Measurements from ENCODE around the gene ALG12.

Gene ALG12

DNA sequence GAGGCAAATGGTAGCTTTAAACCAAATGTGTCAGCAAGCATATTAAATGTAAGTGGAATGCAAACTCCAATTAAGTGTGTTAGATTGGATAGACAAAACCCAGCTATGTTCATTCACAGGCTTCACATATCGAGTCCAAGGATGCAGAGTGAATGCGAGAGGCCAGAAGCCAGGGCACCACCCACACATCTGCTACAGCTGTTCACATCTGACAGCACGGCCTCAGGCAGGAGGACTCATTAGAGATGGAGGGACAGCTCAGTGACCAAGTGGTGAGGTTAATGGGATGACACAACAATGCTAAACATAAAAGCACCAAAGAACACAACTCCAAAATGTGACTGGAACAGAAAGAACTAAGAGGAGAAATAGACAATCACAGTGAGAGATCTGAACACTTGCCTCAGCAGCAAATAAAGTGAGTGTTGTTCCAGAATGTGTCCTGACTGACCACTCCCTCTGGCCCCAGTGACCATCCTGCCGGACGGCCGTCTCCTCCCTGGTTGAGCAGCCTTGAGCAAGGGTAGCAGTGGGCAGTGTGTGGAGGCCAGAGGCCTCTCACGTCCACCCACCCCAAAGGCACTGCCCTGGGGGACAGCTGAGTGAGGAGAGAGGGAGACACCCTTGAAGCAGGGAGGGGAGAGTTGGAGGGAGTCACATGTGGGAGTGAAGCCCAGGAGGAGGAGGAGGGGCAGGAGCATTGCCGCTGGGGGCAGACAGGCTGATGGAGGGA, 23.8 kb downstream of the ALG12 start:
- TF ChIP-seq, protein P1, sequence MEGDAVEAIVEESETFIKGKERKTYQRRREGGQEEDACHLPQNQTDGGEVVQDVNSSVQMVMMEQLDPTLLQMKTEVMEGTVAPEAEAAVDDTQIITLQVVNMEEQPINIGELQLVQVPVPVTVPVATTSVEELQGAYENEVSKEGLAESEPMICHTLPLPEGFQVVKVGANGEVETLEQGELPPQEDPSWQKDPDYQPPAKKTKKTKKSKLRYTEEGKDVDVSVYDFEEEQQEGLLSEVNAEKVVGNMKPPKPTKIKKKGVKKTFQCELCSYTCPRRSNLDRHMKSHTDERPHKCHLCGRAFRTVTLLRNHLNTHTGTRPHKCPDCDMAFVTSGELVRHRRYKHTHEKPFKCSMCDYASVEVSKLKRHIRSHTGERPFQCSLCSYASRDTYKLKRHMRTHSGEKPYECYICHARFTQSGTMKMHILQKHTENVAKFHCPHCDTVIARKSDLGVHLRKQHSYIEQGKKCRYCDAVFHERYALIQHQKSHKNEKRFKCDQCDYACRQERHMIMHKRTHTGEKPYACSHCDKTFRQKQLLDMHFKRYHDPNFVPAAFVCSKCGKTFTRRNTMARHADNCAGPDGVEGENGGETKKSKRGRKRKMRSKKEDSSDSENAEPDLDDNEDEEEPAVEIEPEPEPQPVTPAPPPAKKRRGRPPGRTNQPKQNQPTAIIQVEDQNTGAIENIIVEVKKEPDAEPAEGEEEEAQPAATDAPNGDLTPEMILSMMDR (IDR thresholded peaks at IDR 0.05; ENCODE audit: low read depth, low read length) = no peak
- no peak for TF ChIP-seq EZH2phosphoT487 (IDR thresholded peaks at IDR 0.05; ENCODE audit: low read depth)
- H3K4me1 ChIP-seq (ENCODE audit: low read length) = no peaks in the 10 kb centered on the region
- no peak overlapping the region for H2AFZ ChIP-seq (ENCODE audit: low read depth, low read length)
- H4K20me1 ChIP-seq (ENCODE audit: insufficient read depth, low read length) = no peaks in the 10 kb centered on the region
- H3K27ac ChIP-seq (ENCODE audit: low read length) = no peak overlapping the region
- H3K4me3 ChIP-seq (ENCODE audit: low read length) = no peak overlapping the region
- peaks cover 7% of the 10 kb centered on the region for H3K36me3 ChIP-seq (replicated peaks; ENCODE audit: low read depth, low read length)
- H3K79me2 ChIP-seq (ENCODE audit: low read length) = no peaks in the 10 kb centered on the region
- no peak overlapping the region for H3K9ac ChIP-seq (ENCODE audit: low read length)
- H3K9me3 ChIP-seq (ENCODE audit: insufficient read depth, low read length) = no peaks in the 10 kb centered on the region
- H3K27me3 ChIP-seq (ENCODE audit: low read depth, low read length) = no peaks in the 10 kb centered on the region
- H3K4me2 ChIP-seq (ENCODE audit: low read length) = no peak overlapping the region

DNA sequence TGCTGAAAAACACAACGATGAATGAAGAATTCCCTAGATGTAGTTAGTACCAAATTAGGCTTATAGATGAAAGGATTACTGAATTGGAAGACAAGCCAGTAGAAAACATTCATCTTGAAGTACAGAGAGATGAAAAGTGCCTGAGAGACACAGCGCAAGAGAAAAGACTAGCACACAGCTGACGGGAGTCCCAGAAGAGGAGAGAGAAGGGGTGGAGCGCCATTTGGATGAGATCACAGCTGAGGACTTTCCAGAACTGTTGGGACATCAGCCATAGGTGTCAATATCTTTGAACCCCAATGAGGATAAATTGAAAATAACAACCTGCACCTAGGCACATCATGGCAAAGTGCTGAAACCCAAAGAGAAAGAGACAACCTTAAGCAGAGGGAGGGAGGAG, 25.2 kb downstream of the ALG12 start:
- Histone ChIP-seq H3K4me2 (ENCODE audit: low read length) (no peak overlapping the region), H3K4me1 (ENCODE audit: low read length) (no peaks in the 10 kb centered on the region), H3K79me2 (ENCODE audit: low read length) (no peaks in the 10 kb centered on the region), H4K20me1 (ENCODE audit: insufficient read depth, low read length) (no peaks in the 10 kb centered on the region), H3K9ac (ENCODE audit: low read length) (no peak overlapping the region), H2AFZ (ENCODE audit: low read depth, low read length) (no peak overlapping the region), H3K36me3 (replicated peaks; ENCODE audit: low read depth, low read length) (peaks cover 21% of the 10 kb centered on the region), H3K4me3 (ENCODE audit: low read length) (no peak overlapping the region), H3K27ac (ENCODE audit: low read length) (no peak overlapping the region), H3K9me3 (ENCODE audit: insufficient read depth, low read length) (no peaks in the 10 kb centered on the region), H3K27me3 (ENCODE audit: low read depth, low read length) (no peaks in the 10 kb centered on the region)
- TF ChIP-seq EZH2phosphoT487 (IDR thresholded peaks at IDR 0.05; ENCODE audit: low read depth) = no peak
- TF ChIP-seq, protein P1 (IDR thresholded peaks at IDR 0.05; ENCODE audit: low read depth, low read length) = no peak

DNA sequence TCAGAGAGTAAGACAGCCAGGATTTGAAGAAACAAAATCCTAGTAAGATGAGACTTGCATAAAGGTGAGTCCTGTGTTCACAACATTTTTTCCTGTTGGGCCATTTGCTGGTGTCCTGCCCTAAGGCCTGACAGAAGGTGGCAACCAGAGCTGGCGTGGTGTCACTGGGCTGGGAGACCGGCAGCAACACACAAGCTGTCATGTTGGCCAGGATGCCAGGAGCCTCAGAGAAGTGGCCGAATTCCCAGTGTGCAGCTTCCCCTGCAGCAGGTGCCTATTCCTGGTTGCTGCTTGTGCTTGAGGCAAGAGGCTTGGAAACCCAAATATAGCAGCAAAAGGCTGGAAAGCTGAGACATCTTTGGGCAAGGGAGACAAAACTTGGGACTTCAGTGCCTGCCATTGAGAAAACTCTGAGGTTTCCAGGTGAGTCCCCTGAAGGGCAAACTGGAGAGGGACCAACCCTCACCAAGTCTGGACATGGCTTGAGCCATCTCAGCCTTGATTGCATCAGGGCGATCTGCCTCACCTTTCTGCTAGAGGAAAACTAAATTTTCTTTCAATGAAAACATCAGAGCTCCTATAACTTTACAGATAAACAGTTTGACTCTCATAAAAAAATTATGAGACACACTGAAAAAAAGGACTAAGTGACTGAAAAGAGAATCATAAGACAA, 25.9 kb downstream of the ALG12 start:
- no peak overlapping the region for H3K27ac ChIP-seq (ENCODE audit: low read length)
- no peaks in the 10 kb centered on the region for H4K20me1 ChIP-seq (ENCODE audit: insufficient read depth, low read length)
- H3K27me3 ChIP-seq (ENCODE audit: low read depth, low read length) = no peaks in the 10 kb centered on the region
- H3K79me2 ChIP-seq (ENCODE audit: low read length) = no peaks in the 10 kb centered on the region
- H3K36me3 ChIP-seq (replicated peaks; ENCODE audit: low read depth, low read length) = peaks cover 26% of the 10 kb centered on the region
- no peaks in the 10 kb centered on the region for H3K9me3 ChIP-seq (ENCODE audit: insufficient read depth, low read length)
- H2AFZ ChIP-seq (ENCODE audit: low read depth, low read length) = no peak overlapping the region
- no peaks in the 10 kb centered on the region for H3K4me1 ChIP-seq (ENCODE audit: low read length)
- no peak overlapping the region for H3K4me3 ChIP-seq (ENCODE audit: low read length)
- TF ChIP-seq EZH2phosphoT487 (IDR thresholded peaks at IDR 0.05; ENCODE audit: low read depth) = no peak
- TF ChIP-seq, protein P1 (IDR thresholded peaks at IDR 0.05; ENCODE audit: low read depth, low read length) = no peak
- no peak overlapping the region for H3K9ac ChIP-seq (ENCODE audit: low read length)
- H3K4me2 ChIP-seq (ENCODE audit: low read length) = no peak overlapping the region

DNA sequence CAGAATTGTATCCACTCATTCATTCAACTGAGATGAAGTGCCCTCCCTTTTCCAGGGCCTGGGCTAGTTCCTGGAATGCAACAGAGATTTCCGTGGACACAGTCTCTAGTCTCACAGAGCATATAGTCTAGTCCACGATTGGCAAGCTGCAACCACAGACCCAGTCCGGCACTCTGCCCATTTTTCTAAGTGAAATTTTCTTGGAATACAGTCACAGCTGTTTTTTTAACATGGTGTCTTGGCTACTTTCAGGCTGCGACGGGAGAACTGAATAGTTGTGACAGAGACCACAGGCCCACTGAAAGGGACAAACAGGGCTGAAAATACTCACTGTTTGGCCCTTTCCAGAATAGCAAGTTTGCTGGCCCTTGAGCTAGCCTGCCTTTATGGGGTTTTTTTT, 29.2 kb downstream of the ALG12 start:
- Histone ChIP-seq H3K4me2 (ENCODE audit: low read length) (no peak overlapping the region), H3K4me3 (ENCODE audit: low read length) (no peak overlapping the region), H3K9me3 (ENCODE audit: insufficient read depth, low read length) (no peaks in the 10 kb centered on the region), H3K9ac (ENCODE audit: low read length) (no peak overlapping the region), H3K27ac (ENCODE audit: low read length) (no peak overlapping the region), H3K36me3 (replicated peaks; ENCODE audit: low read depth, low read length) (peaks cover 48% of the 10 kb centered on the region), H3K4me1 (ENCODE audit: low read length) (no peaks in the 10 kb centered on the region), H4K20me1 (ENCODE audit: insufficient read depth, low read length) (no peaks in the 10 kb centered on the region), H2AFZ (ENCODE audit: low read depth, low read length) (no peak overlapping the region), H3K27me3 (ENCODE audit: low read depth, low read length) (no peaks in the 10 kb centered on the region), H3K79me2 (ENCODE audit: low read length) (no peaks in the 10 kb centered on the region; the same call in 1 of the 2 replicates)
- no peak for TF ChIP-seq EZH2phosphoT487 (IDR thresholded peaks at IDR 0.05; ENCODE audit: low read depth)
- TF ChIP-seq, protein P1 (IDR thresholded peaks at IDR 0.05; ENCODE audit: low read depth, low read length) = no peak
